ENCODE data around the gene AKT1. TPM values are rescaled to one million over a fixed set of nuclear protein-coding genes. Genes with fewer than 3 reads are reported as not detected.

AKT1 gene
- total RNA-seq, 1 experiment from 2014 or later, result 118 TPM

DNA sequence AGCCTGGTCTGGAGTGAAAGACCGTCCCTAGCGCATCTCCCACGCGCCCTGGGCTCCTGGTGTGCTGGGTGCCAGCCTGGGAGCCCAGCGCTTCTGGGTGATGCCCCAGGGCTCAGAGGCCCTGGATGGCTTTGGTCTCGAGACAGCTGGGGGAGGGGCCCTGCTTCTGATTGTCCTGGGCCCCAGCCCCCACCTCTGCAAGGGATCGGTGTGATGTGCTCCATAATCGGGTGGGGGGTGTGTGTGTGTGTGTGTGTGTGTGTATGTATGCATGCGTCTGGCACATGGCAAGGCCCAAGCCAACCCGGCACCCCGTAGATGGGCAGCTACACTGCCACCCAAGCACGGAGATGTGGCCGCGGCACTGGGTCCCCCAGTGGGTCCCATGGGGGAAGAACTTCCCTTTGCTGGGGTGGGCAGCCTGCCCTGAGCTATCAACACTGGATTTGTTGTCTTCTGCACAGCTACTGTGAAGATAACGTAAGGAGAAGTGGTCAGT is 8.4 kb upstream of the AKT1 start:
- no peaks in the 10 kb centered on the region for H3K9me3 Mint-ChIP-seq (ENCODE audit: low read depth, unreplicated experiment)
- intact Hi-C loops (cut with micrococcal nuclease; ENCODE audit: unreplicated experiment), result no loop called here
- peaks cover 15% of the 10 kb centered on the region for H3K36me3 Mint-ChIP-seq (ENCODE audit: insufficient read depth, unreplicated experiment)
- no peak overlapping the region for H3K27ac Mint-ChIP-seq (ENCODE audit: unreplicated experiment)
- CTCF ChIA-PET, result interaction anchor here (0.6 kb wide), 1 partner anchor 13 kb away, joined by 3 read pairs; no protein-coding TSS in a partner anchor
- DNase-seq, result no peak
- peaks cover 11% of the 10 kb centered on the region for H3K4me1 Mint-ChIP-seq (ENCODE audit: low read depth, unreplicated experiment)
- TF ChIP-seq, protein P1, sequence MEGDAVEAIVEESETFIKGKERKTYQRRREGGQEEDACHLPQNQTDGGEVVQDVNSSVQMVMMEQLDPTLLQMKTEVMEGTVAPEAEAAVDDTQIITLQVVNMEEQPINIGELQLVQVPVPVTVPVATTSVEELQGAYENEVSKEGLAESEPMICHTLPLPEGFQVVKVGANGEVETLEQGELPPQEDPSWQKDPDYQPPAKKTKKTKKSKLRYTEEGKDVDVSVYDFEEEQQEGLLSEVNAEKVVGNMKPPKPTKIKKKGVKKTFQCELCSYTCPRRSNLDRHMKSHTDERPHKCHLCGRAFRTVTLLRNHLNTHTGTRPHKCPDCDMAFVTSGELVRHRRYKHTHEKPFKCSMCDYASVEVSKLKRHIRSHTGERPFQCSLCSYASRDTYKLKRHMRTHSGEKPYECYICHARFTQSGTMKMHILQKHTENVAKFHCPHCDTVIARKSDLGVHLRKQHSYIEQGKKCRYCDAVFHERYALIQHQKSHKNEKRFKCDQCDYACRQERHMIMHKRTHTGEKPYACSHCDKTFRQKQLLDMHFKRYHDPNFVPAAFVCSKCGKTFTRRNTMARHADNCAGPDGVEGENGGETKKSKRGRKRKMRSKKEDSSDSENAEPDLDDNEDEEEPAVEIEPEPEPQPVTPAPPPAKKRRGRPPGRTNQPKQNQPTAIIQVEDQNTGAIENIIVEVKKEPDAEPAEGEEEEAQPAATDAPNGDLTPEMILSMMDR (IDR thresholded peaks at IDR 0.05; ENCODE audit: unreplicated experiment), result no peak
- no TSS peak for BruUV-seq (replicated peaks)
- H3K4me3 Mint-ChIP-seq (ENCODE audit: low read depth, unreplicated experiment), result no peak overlapping the region
- H3K27me3 Mint-ChIP-seq (ENCODE audit: unreplicated experiment), result no peaks in the 10 kb centered on the region

DNA sequence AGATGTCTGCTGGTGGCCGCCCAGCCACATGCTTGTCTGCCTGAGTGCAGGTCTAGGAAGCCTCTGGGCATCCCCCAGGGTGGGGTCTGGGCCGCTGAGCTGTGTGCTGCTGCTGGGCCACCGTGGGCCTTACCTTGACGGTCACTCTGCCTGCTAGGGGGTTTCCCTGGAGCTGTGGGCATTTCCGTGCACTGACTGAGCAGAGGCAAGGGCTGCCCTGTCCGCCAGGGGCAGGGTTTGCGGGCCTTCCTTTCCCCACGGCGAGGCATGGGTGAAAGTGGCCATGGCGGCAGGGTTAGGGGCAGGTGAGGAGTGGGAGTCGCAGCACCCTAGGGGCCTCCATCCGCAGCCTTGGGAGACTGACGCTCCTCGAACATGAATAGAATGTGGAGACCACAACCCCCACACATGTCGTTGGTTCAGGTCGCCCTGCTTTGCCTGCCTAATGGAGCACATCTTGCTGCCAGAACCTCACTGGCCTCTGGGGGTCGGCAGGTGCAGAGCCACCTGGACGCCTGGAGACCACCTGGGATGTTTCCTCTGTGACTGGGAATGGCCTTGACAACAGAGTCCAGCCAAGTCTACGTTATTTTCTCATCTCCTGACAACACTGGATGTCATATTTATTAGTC is 7.8 kb upstream of the AKT1 start:
- Mint-ChIP-seq H3K27me3 (ENCODE audit: unreplicated experiment) (no peaks in the 10 kb centered on the region), H3K9me3 (ENCODE audit: low read depth, unreplicated experiment) (no peaks in the 10 kb centered on the region), H3K27ac (ENCODE audit: unreplicated experiment) (no peak overlapping the region), H3K4me3 (ENCODE audit: low read depth, unreplicated experiment) (no peak overlapping the region), H3K36me3 (ENCODE audit: insufficient read depth, unreplicated experiment) (peaks cover 15% of the 10 kb centered on the region), H3K4me1 (ENCODE audit: low read depth, unreplicated experiment) (peaks cover 17% of the 10 kb centered on the region)
- TF ChIP-seq, protein P1 (IDR thresholded peaks at IDR 0.05; ENCODE audit: unreplicated experiment), result no peak
- BruUV-seq (replicated peaks), result no TSS peak
- no peak for DNase-seq
- CTCF ChIA-PET, result interaction anchor here (0.6 kb wide), 1 partner anchor 13 kb away, joined by 3 read pairs; no protein-coding TSS in a partner anchor
- intact Hi-C loops (cut with micrococcal nuclease; ENCODE audit: unreplicated experiment), result no loop called here

DNA sequence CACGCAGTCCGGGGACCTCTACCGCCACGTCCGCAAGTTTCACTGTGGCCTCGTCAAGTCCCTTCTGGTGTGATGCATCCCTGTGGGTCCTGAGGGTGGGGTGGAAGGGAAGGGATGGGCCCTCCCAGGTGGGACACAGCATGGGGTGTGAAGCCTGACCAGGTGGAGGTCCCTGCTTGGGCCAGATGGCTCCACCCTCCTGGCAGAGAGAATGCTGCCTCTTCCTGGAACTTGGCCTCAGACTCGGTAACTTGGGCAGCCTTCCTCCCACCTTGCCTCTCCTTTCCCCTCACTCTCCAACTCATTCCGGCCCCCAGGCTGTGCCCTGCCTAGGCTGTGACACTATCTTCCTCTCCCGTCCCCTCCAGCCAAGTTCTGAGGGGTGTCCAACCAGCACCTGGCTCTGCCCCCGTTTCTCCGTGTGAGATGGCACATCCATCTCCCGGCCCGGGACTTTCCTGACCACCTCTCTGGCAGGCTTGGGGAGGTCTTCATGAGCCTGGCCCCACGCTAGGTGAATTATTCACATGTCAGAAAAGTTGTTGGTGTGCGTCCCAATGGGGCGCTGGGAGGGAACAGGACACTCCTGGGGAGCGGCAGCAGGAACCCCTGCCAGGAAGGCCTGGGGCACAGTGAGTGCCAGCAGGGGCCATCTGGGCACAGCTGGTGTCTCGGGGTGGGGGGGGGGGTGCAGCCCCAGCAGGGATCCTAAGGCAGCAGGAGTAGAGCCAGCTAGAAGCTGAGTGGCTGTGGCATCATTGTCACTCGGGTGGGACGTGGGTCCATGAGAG is 7.0 kb upstream of the AKT1 start:
- Mint-ChIP-seq H3K4me1 (ENCODE audit: low read depth, unreplicated experiment) (peaks cover 17% of the 10 kb centered on the region), H3K27me3 (ENCODE audit: unreplicated experiment) (no peaks in the 10 kb centered on the region), H3K36me3 (ENCODE audit: insufficient read depth, unreplicated experiment) (peaks cover 15% of the 10 kb centered on the region), H3K9me3 (ENCODE audit: low read depth, unreplicated experiment) (no peaks in the 10 kb centered on the region), H3K4me3 (ENCODE audit: low read depth, unreplicated experiment) (peak overlapping the region; percentile 40), H3K27ac (ENCODE audit: unreplicated experiment) (no peak overlapping the region)
- intact Hi-C loops (cut with micrococcal nuclease; ENCODE audit: unreplicated experiment), result no loop called here
- DNase-seq, result no peak
- no TSS peak for BruUV-seq (replicated peaks)
- TF ChIP-seq, protein P1 (IDR thresholded peaks at IDR 0.05; ENCODE audit: unreplicated experiment), result no peak
- CTCF ChIA-PET, result no interaction called here

DNA sequence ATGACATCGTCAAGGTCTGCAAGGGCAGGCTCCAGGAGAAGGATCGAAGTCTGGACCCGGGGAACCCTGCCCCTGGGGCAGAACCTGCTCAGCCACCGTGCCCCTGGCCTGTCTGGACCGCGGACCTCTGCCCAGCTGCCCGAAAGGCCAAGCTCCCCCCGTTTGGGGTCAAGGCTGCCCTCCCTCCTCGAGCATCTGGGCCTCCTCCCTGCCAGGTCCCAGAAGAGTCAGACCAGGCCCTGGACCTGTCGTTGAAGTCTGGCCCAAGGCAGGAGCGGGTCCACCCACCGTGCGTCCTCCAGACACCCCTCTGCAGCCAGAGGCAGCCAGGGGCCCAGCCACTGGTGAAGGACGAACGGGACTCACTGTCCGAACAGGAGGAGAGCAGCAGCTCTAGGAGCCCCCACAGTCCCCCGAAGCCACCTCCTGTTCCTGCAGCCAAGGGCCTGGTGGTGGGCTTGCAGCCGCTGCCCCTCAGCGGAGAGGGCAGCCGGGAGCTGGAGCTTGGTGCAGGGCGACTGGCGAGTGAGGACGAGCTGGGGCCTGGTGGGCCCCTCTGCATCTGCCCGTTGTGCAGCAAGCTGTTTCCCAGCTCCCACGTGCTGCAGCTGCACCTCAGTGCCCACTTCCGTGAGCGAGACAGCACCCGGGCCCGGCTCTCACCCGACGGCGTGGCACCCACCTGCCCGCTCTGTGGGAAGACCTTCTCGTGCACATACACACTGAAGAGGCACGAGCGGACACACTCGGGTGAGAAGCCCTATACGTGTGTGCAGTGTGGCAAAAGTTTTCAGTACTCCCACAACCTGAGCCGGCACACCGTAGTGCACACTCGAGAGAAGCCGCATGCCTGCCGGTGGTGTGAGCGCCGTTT is 6.2 kb upstream of the AKT1 start:
- peak overlapping the region; percentile 87 for H3K4me3 Mint-ChIP-seq (ENCODE audit: low read depth, unreplicated experiment)
- H3K27me3 Mint-ChIP-seq (ENCODE audit: unreplicated experiment), result no peaks in the 10 kb centered on the region
- BruUV-seq (replicated peaks), result TSS peak; percentile 34
- H3K4me1 Mint-ChIP-seq (ENCODE audit: low read depth, unreplicated experiment), result peaks cover 17% of the 10 kb centered on the region
- peak overlapping the region; percentile 75 for H3K27ac Mint-ChIP-seq (ENCODE audit: unreplicated experiment)
- intact Hi-C loops (cut with micrococcal nuclease; ENCODE audit: unreplicated experiment), result no loop called here
- CTCF ChIA-PET, result interaction anchor here (1.0 kb wide), 1 partner anchor 24 kb away, joined by 3 read pairs; no protein-coding TSS in a partner anchor
- no peak for DNase-seq
- H3K9me3 Mint-ChIP-seq (ENCODE audit: low read depth, unreplicated experiment), result no peaks in the 10 kb centered on the region
- H3K36me3 Mint-ChIP-seq (ENCODE audit: insufficient read depth, unreplicated experiment), result peaks cover 16% of the 10 kb centered on the region
- TF ChIP-seq, protein P1 (IDR thresholded peaks at IDR 0.05; ENCODE audit: unreplicated experiment), result no peak
